ENCODE data around the gene SYT7. TPM values are rescaled to one million over a fixed set of nuclear protein-coding genes. Genes with fewer than 3 reads are reported as not detected.

The SYT7 gene
- total and polyA plus RNA-seq, 2 donors (not counting 1 experiment from before 2014, with no cell fraction given): not detected

DNA sequence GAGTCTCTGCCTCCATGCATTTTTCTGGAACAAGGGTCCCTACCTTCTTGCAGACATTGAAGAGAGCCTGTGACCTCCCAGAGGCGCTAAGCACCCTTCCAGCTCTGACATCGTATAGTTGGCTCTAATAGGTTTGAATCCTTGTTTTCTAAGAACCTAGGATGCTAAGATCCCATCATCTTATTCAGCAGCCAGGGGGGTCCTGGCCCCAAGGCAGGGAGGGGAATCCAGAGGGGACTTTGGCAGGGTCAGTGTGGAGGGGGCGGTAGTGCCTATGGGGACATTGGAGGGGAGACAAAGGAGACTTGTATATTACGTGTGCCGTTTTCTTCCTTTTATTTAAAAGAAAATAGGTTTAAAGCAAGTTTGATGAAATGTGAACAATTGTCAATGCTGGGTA lies 75.8 kb downstream of the SYT7 start:
- H3K9me3 Mint-ChIP-seq (ENCODE audit: insufficient read depth): no peaks in the 10 kb centered on the region
- Histone ChIP-seq H3K4me2 (replicated peaks; ENCODE audit: low read depth, low read length, poor library complexity, severe bottlenecking) (no peak overlapping the region), H3K4me1 (ENCODE audit: control insufficient read depth in 2 of 2, insufficient read depth in 2 of 2, low read length in 2 of 2) (peaks cover 13 to 15% of the 10 kb centered on the region in 2 donors), H3K27ac (ENCODE audit: low read length in 2 of 2) (no peak overlapping the region), H3K9ac (ENCODE audit: low read length) (no peak overlapping the region), H3K4me3 (ENCODE audit: control extremely low read depth in 1 of 5, extremely low read depth in 1 of 5, insufficient read depth in 1 of 5, low read depth in 2 of 5, low read length in 4 of 5) (no peak overlapping the region), H3K79me2 (ENCODE audit: control insufficient read depth, insufficient read depth, low read length) (no peaks in the 10 kb centered on the region), H2AFZ (ENCODE audit: insufficient read depth, low read depth, low read length, poor library complexity, severe bottlenecking) (no peak overlapping the region), H4K20me1 (ENCODE audit: control insufficient read depth, insufficient read depth, low read length, poor library complexity, severe bottlenecking) (no peaks in the 10 kb centered on the region), H3K27me3 (replicated peaks in 1 of 4; ENCODE audit: control extremely low read depth in 1 of 4, control insufficient read depth in 3 of 4, insufficient read depth in 4 of 4, low read length in 3 of 4) (peaks cover 0 to 32% (median 10%) of the 10 kb centered on the region in 4 experiments), H3K9me3 (ENCODE audit: control extremely low read depth in 1 of 3, control insufficient read depth in 2 of 3, insufficient read depth in 1 of 3, low read length in 2 of 3) (peaks cover 0 to 6% (median 0%) of the 10 kb centered on the region in 3 donors), H3K36me3 (replicated peaks in 1 of 2; ENCODE audit: control extremely low read depth in 1 of 2, control insufficient read depth in 1 of 2, extremely low read depth in 1 of 2, insufficient read depth in 2 of 2, low read length in 1 of 2) (no peaks in the 10 kb centered on the region)
- no peak overlapping the region for H3K27ac Mint-ChIP-seq
- peaks cover 21% of the 10 kb centered on the region for H3K27me3 Mint-ChIP-seq
- no peak overlapping the region for H3K4me3 Mint-ChIP-seq
- H3K4me1 Mint-ChIP-seq: peaks cover 10% of the 10 kb centered on the region
- CTCF ChIA-PET: interaction anchor here (0.8 kb wide), 1 partner anchor 25 kb away, joined by 3 read pairs; no protein-coding TSS in a partner anchor
- DNase-seq: no peak
- intact Hi-C loops (cut with micrococcal nuclease): no loop called here
- WGBS (ENCODE audit: insufficient coverage): 95% methylated on average over 2 of the region's 5 CpGs
- TF ChIP-seq EZH2 (IDR thresholded peaks at IDR 0.05; ENCODE audit: borderline replicate concordance, insufficient read depth, low read depth, low read length, poor library complexity, severe bottlenecking) (no peak), CTCF (IDR thresholded peaks at IDR 0.05) (no peak)
- POLR2A ChIA-PET: no interaction called here
- no peak for ATAC-seq (ENCODE audit: low read depth)

GRCh38 chr11:61503135-61503770 lies 77.6 kb downstream of the SYT7 start:
- Histone ChIP-seq H3K27ac (ENCODE audit: low read length in 2 of 2) (no peak overlapping the region), H3K9ac (ENCODE audit: low read length) (no peak overlapping the region), H3K4me1 (ENCODE audit: control insufficient read depth in 2 of 2, insufficient read depth in 2 of 2, low read length in 2 of 2) (peaks cover 6% of the 10 kb centered on the region in 2 donors), H3K79me2 (ENCODE audit: control insufficient read depth, insufficient read depth, low read length) (no peaks in the 10 kb centered on the region), H3K36me3 (replicated peaks in 1 of 2; ENCODE audit: control extremely low read depth in 1 of 2, control insufficient read depth in 1 of 2, extremely low read depth in 1 of 2, insufficient read depth in 2 of 2, low read length in 1 of 2) (no peaks in the 10 kb centered on the region), H3K4me3 (ENCODE audit: control extremely low read depth in 1 of 5, extremely low read depth in 1 of 5, insufficient read depth in 1 of 5, low read depth in 2 of 5, low read length in 4 of 5) (no peak overlapping the region), H3K27me3 (replicated peaks in 1 of 4; ENCODE audit: control extremely low read depth in 1 of 4, control insufficient read depth in 3 of 4, insufficient read depth in 4 of 4, low read length in 3 of 4) (peaks cover 0 to 23% (median 7%) of the 10 kb centered on the region in 4 experiments), H3K9me3 (ENCODE audit: control extremely low read depth in 1 of 3, control insufficient read depth in 2 of 3, insufficient read depth in 1 of 3, low read length in 2 of 3) (peaks cover 0 to 3% (median 0%) of the 10 kb centered on the region in 3 donors), H3K4me2 (replicated peaks; ENCODE audit: low read depth, low read length, poor library complexity, severe bottlenecking) (no peak overlapping the region), H4K20me1 (ENCODE audit: control insufficient read depth, insufficient read depth, low read length, poor library complexity, severe bottlenecking) (no peaks in the 10 kb centered on the region), H2AFZ (ENCODE audit: insufficient read depth, low read depth, low read length, poor library complexity, severe bottlenecking) (no peak overlapping the region)
- DNase-seq: no peak
- Mint-ChIP-seq H3K4me1 (peaks cover 6% of the 10 kb centered on the region), H3K27me3 (peaks cover 18% of the 10 kb centered on the region), H3K9me3 (ENCODE audit: insufficient read depth) (no peaks in the 10 kb centered on the region), H3K27ac (no peak overlapping the region), H3K4me3 (no peak overlapping the region)
- ChIA-PET POLR2A (no interaction called here), CTCF (interaction anchor here (4.0 kb wide), 1 partner anchor 14 kb away, joined by 13 read pairs; no protein-coding TSS in a partner anchor)
- WGBS (ENCODE audit: insufficient coverage): no CpG with 5 or more reads among the region's 8 CpGs
- TF ChIP-seq EZH2 (IDR thresholded peaks at IDR 0.05; ENCODE audit: borderline replicate concordance, insufficient read depth, low read depth, low read length, poor library complexity, severe bottlenecking) (no peak), CTCF (IDR thresholded peaks at IDR 0.05) (no peak)
- no peak for ATAC-seq (ENCODE audit: low read depth)
- intact Hi-C loops (cut with micrococcal nuclease): no loop called here
